Prostate gland (tissue), 2 donors: ENCODE measurements around the gene AKR7A2. TPM values are rescaled to one million over a fixed set of nuclear protein-coding genes. Genes with fewer than 3 reads are reported as not detected.
"Not testable (repeated sequence)": the region's sequence is repeated elsewhere in the genome, so short reads cannot be mapped to it uniquely, and the experiment has no call there.

Experiments used
- DNase-seq: peaks from one replicate; pipeline ENCODE4 v3.0.0-alpha.2; 2019; ENCODE audit warnings: low spot score
- H3K27ac ChIP-seq, 2 donors: fragments of 200-600 bp; sonication (generic); 2 replicates each; pipeline ENCODE4 v1.5.1; 2017 to 2019
- H3K27me3 ChIP-seq: fragments of 200-600 bp; sonication (generic); replicated peaks from 2 replicates; pipeline ENCODE4 v1.5.1; 2019; ENCODE audit not compliant: insufficient read depth
- H3K36me3 ChIP-seq, 2 donors: fragments of 200-600 bp; sonication (generic); 1 replicate in 1 of 2; 2 replicates in 1 of 2; pipeline versions ENCODE4 v1.5.1 to v1.8.1; 2017 to 2019
- H3K4me1 ChIP-seq: fragments of 200-600 bp; sonication (generic); replicated peaks from 2 replicates; pipeline ENCODE4 v1.5.1; 2019
- H3K4me3 ChIP-seq, 2 donors: fragments of 200-600 bp; sonication (generic); 2 replicates each; pipeline ENCODE4 v1.5.1; 2017 to 2019
- H3K9me3 ChIP-seq: fragments of 200-600 bp; sonication (generic); 2 replicates; pipeline ENCODE4 v1.5.1; 2017
- CTCF ChIP-seq, 4 experiments: fragments of 200-600 bp in 2 of 4; fragments of 450-650 bp in 2 of 4; sonication (generic) in 2 of 4; IDR thresholded peaks; 1 replicate in 3 of 4; 2 replicates in 1 of 4; pipeline ENCODE4 v1.5.1; 2016 to 2019; ENCODE audit warnings: antibody characterized with exemption in 4 of 4, mild to moderate bottlenecking in 2 of 4, moderate library complexity in 2 of 4
- POLR2A ChIP-seq: fragments of 450-650 bp; IDR thresholded peaks from one replicate; pipeline ENCODE4 v1.6.1; 2016; ENCODE audit warnings: antibody characterized with exemption, mild to moderate bottlenecking
- POLR2AphosphoS5 ChIP-seq: sonication (generic); formaldehyde crosslinking; IDR thresholded peaks from one replicate; pipeline ENCODE4 v1.6.1; 2017; ENCODE audit warnings: antibody characterized with exemption
- WGBS: methylation state at CpG from one replicate; pipeline ENCODE4 v1.1.5; 2018; 5-methylcytosine and 5-hydroxymethylcytosine counted together
- intact Hi-C: fragments of 100-400 bp; cut with DNase I; formaldehyde crosslinking; loops from one replicate; pipeline ENCODE4 v1.14.2; 2022
- total RNA-seq, 2 donors: library from RNA; depleted of rRNA; stranded (reverse); fragments of >200 nt; gene quantifications; one replicate each; pipeline ENCODE4 v1.1.0, GENCODE V29; 2016

AKR7A2 gene
- total RNA-seq, 2 donors from 2014 or later: 153 to 172 TPM

GRCh38 chr1:19309123-19309813 is 2.7 kb downstream of the AKR7A2 start:
- WGBS: 72% methylated on average over 6 of the region's 6 CpGs
- Histone ChIP-seq H3K27ac (no peak overlapping the region), H3K36me3 (peaks cover 0 to 9% of the 10 kb centered on the region in 2 donors), H3K9me3 (no peaks in the 10 kb centered on the region), H3K27me3 (no peaks in the 10 kb centered on the region), H3K4me1 (peaks cover 3% of the 10 kb centered on the region), H3K4me3 (no peak overlapping the region)
- DNase-seq: no peak
- TF ChIP-seq POLR2A (no peak), POLR2AphosphoS5 (no peak), CTCF (IDR thresholded peaks at IDR 0.05) (no peak)
- intact Hi-C loops: no loop called here

GRCh38 chr1:19308509-19308907 is 3.4 kb downstream of the AKR7A2 start:
- intact Hi-C loops: no loop called here
- Histone ChIP-seq H3K9me3 (no peaks in the 10 kb centered on the region), H3K36me3 (peaks cover 6 to 9% of the 10 kb centered on the region in 2 donors), H3K4me1 (peaks cover 3% of the 10 kb centered on the region), H3K27me3 (no peaks in the 10 kb centered on the region), H3K4me3 (no peak overlapping the region), H3K27ac (no peak overlapping the region)
- WGBS: 92% methylated on average over 3 of the region's 3 CpGs
- DNase-seq: no peak
- TF ChIP-seq POLR2A (no peak), CTCF (IDR thresholded peaks at IDR 0.05) (no peak), POLR2AphosphoS5 (no peak)

GRCh38 chr1:19307794-19308508 is 4.0 kb downstream of the AKR7A2 start:
- peaks cover 2% of the 10 kb centered on the region for H3K4me1 ChIP-seq

GRCh38 chr1:19306941-19307340 is 5.0 kb downstream of the AKR7A2 start:
- no peaks in the 10 kb centered on the region for H3K4me1 ChIP-seq
- 91% methylated on average over 6 of the region's 6 CpGs for WGBS
- H3K9me3 ChIP-seq: no peaks in the 10 kb centered on the region
- peaks cover 6 to 9% of the 10 kb centered on the region in 2 donors for H3K36me3 ChIP-seq
- no peak for DNase-seq
- intact Hi-C loops: no loop called here
- TF ChIP-seq POLR2AphosphoS5: no peak
- no peak for TF ChIP-seq CTCF (IDR thresholded peaks at IDR 0.05)
- no peaks in the 10 kb centered on the region for H3K27me3 ChIP-seq
- no peak overlapping the region for H3K4me3 ChIP-seq
- no peak overlapping the region for H3K27ac ChIP-seq

More at GRCh38 chr1:19307794-19308508, 4.0 kb downstream of the AKR7A2 start:
- peaks cover 6 to 9% of the 10 kb centered on the region in 2 donors for H3K36me3 ChIP-seq
- 91% methylated on average over 10 of the region's 10 CpGs for WGBS
- H3K27me3 ChIP-seq: no peaks in the 10 kb centered on the region
- intact Hi-C loops: no loop called here
- H3K4me3 ChIP-seq: no peak overlapping the region
- H3K9me3 ChIP-seq: no peaks in the 10 kb centered on the region
- DNase-seq: no peak
- TF ChIP-seq CTCF (IDR thresholded peaks at IDR 0.05): no peak
- no peak for TF ChIP-seq POLR2AphosphoS5
- TF ChIP-seq POLR2A: no peak
- H3K27ac ChIP-seq: no peak overlapping the region

- Histone ChIP-seq H3K4me1 (no peaks in the 10 kb centered on the region), H3K27ac (no peak overlapping the region), H3K9me3 (no peaks in the 10 kb centered on the region), H3K27me3 (no peaks in the 10 kb centered on the region), H3K36me3 (peaks cover 6 to 9% of the 10 kb centered on the region in 2 donors), H3K4me3 (no peak overlapping the region)
- no peak for DNase-seq
- intact Hi-C loops: no loop called here
- WGBS: 94% methylated on average over 11 of the region's 11 CpGs
- no peak for TF ChIP-seq POLR2A
These were observed 6.1 kb downstream of the AKR7A2 start for GRCh38 chr1:19305880-19306279.

GRCh38 chr1:19304081-19304480 is 7.9 kb downstream of the AKR7A2 start:
- H3K36me3 ChIP-seq, H3K9me3 ChIP-seq, DNase-seq, H3K27me3 ChIP-seq, intact Hi-C loops, H3K27ac ChIP-seq, H3K4me3 ChIP-seq, H3K4me1 ChIP-seq: not testable (repeated sequence)
- 93% methylated on average over 10 of the region's 10 CpGs for WGBS
